NT2/D1 (cell line): ENCODE data around the gene RAPGEF4.

ENCODE experiments used
- SUZ12 ChIP-seq: IDR thresholded peaks from 2 replicates; pipeline ENCODE4 v1.6.1; 2011; ENCODE audit not compliant: insufficient read length, insufficient read depth; ENCODE audit errors: extremely low read depth
- ZNF274 ChIP-seq: IDR thresholded peaks from 2 replicates; pipeline ENCODE4 v1.6.1; 2011; ENCODE audit warnings: mild to moderate bottlenecking, low read depth, low read length

DNA sequence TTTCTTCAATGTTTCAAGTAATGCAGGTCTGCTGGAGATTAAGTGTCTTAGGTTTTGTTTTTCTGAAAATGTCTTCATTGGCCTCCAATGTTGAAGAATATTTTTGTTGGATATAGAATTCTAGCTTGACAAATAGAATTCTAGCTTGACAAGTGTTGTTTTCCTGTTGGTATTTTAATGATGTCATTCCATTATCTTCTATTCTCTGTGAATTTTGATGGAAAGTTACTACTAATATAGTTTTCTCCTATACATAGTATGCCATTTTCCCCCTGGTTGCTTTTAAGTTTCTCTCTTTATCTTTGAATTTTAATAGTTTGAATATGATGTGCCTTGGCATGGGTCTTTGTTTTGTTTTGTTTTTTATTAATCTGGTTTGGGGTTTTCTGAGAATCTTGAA lies 119.9 kb downstream of the RAPGEF4 start:
- TF ChIP-seq SUZ12 (no peak), ZNF274 (no peak)
